ENCODE results near the gene ARAP1. TPM values are rescaled to one million over a fixed set of nuclear protein-coding genes. Genes with fewer than 3 reads are reported as not detected.

Gene ARAP1
- total RNA-seq, 1 experiment from 2014 or later = 61.7 TPM

- DNase-seq (ENCODE audit: low spot score) = no peak
Observed at GRCh38 chr11:72779495-72780128, 27.4 kb upstream of the ARAP1 start.

- no peak for DNase-seq (ENCODE audit: low spot score)
Observed at GRCh38 chr11:72778535-72779494, 26.6 kb upstream of the ARAP1 start.

DNA sequence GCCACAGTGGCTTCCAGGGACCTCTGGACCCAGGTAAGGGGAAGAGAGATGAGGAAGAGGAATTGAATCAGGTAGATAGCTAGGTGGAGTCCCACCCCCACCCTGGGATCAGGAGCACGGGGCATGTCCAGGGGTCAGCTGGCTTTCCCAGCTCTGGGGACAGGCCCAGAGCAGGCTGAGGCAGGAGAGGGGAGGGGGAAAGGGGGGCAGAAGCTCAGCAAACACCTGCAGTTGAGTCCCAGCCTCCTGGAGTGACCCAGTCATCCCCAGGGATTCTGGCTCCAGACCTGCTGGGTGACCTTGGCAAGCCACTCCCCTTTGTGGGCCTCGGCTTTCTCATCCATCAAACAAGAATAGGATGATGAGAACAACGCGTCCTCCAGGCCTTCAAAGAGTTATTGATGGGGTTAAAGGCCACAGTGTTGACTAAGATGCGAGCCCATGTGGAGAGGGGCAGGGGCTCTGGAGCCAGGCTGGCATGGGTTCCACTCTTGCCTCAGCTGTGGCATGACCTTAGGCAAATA lies 25.6 kb upstream of the ARAP1 start:
- no peak for DNase-seq (ENCODE audit: low spot score)

- DNase-seq (ENCODE audit: low spot score) = peak; percentile 21
Observed at GRCh38 chr11:72776844-72777754, 24.9 kb upstream of the ARAP1 start.

DNA sequence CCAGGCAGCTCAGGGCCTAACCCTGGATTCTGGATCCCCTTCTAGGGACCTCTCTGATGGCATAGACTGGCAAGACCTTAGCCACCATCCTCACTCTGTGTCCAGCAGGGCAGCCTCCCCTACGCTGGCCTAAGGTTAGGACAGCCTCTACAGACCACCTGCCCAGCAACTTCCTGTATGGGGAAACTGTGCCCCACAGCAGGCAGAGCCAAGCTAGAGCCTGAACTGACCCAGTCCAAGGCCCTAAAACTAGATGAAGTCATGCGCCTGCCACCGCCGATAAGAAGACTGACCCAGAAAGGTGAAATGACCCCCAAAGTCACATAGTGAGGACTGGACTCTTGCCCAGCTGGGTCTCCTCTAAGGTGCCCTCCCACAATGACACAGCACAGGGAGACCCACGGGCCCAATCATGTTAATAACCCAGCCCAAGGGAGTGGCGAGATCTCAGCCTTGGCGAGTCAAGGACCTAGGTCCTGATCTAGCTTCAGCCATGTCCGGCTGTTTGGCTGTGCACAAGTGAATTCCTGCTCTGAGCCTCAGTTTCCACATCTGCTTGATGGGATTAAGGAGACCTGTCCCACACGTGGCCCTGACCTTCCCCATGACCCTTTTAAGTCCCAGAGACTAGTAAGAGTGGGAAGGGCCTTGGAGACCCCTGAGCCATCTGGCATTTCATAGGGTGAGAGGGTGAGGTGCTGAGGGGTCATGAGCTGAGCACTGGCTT lies 24.1 kb upstream of the ARAP1 start:
- no peak for DNase-seq (ENCODE audit: low spot score)

GRCh38 chr11:72775288-72776110 lies 23.3 kb upstream of the ARAP1 start:
- no peak for DNase-seq (ENCODE audit: low spot score)

DNA sequence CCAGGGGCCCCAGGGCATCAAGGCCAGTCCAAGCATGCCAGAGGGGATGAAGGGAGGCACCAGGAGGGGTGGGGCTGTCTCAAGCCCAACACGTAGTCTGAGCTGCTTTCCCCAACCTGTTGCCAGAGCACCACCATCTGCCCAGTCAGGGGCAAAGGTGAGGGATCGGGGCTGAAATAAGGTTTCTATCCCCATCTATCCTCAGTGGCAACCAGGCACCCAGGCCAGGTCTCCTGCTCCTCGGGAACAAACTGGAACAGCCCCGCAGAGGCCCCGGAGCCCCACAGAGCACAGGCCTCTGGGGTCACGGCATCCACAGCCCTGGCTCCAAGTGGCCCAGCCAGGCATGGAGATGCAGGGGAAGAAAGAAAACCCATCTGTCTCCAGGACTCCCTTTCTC lies 22.3 kb upstream of the ARAP1 start:
- DNase-seq (ENCODE audit: low spot score) = no peak

DNA sequence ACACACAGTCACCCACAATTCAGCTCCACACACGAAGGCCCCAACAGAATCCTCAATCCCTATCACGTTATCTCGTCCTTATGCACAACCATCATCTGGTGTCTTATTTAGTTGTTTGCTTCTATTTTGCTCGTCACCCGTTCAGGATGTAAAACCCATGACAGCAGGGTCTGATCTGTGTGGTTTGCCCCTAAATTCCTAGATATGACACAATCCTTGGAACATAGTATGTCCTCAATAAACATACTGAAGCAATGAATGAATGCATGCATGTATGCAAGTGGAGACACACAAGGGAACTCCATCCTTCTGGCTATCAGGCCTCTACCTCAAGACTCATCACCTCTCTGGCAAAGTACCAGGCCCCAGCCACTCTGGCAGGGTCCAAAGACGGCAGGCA lies 21.5 kb upstream of the ARAP1 start:
- DNase-seq (ENCODE audit: low spot score) = no peak

DNA sequence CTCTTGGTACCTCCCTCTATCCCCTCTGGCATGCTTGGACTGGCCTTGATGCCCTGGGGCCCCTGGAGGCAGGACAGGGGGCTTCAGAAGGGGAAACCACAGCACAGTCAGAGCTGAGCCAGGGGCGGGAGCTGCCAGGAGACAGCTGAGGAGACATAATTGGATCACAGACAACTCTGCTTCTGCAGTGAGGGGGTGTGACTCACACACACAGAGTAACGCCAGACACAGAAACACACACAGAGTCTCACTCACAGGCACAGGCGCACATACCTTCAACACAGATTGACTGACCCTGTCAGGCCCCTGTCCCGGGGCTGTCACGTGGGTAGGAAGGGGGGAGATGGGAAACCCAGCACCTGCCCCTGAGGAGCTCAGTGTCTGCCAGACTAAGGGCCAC lies 21.1 kb upstream of the ARAP1 start:
- DNase-seq (ENCODE audit: low spot score) = peak; percentile 74

DNA sequence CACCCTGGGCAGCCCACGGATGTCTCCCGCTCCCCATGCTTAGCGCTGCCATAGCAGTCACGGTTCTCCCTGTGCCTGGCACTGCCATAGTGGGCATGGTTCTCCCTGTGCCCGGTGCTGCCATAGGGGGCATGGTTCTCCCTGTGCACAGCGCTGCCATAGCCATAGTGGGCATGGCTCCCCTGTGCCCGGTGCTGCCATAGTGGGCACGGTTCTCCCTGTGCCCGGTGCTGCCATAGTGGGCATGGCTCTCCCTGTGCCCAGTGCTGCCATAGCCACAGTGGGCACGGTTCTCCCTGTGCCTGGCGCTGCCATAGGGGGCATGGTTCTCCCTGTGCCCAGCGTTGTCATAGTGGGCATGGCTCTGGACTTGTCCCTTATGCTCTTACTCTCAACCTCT lies 19.9 kb upstream of the ARAP1 start:
- no peak for DNase-seq (ENCODE audit: low spot score)

DNA sequence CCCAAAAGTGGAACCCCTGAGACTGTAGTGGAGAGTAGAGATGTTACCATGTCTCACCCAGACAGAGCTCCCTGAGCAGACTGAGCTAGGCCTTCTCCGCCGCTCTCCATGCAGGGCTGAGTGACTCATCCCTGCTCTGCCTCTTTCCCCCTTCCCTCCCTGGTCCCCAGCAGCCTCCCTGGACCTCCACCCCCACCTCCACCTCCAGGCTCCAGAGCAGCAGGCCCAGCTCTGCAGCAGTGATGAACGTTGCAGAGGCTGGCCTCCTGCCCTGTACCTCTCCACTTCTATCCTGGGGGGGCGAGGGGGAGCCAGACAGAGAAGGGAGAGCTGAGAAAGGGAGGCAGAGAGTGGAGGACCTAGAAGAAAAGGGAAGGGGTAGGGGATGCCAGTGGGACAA lies 19.3 kb upstream of the ARAP1 start:
- peak; percentile 69 for DNase-seq (ENCODE audit: low spot score)

DNA sequence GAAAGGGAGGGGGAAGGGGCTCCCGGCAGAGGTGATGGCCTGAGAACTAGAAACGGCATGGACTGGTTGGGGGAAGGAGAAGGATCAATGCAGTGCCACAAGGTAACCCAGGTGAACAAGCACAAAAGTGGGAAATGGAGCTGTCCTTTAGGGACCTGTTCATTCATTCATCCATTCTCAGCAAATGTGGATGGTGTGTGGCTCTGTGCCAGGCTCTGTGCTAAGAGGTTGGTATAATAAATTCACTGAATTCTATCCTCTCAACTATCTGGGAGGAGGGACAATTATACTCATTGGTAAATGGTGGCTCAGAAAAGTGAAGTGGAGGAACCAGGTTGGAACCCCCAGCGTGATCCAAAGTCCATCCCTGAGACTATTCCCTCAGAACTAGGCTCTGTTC lies 18.6 kb upstream of the ARAP1 start:
- DNase-seq (ENCODE audit: low spot score) = no peak

DNA sequence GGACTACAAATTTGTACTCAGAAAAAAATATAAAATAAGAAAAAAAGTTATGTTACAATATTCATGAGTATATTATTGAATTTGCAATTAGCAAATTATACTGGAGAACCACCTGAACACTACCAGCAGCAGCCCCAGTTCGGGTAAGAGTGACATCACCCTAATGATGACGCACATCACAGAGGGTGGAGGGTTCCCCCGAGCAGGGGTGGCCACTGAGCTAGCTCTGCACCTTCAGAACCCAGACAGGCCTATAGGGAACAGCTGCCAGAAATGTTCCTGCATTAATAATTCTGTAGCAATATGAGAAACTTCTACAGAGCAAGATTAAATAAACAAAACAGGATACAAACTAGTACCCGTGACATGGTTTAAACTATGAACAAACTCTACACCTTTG lies 17.5 kb upstream of the ARAP1 start:
- DNase-seq (ENCODE audit: low spot score) = no peak

GRCh38 chr11:72768581-72768980 lies 16.4 kb upstream of the ARAP1 start:
- no peak for DNase-seq (ENCODE audit: low spot score)

GRCh38 chr11:72767203-72768062 lies 15.2 kb upstream of the ARAP1 start:
- DNase-seq (ENCODE audit: low spot score) = no peak

- DNase-seq (ENCODE audit: low spot score) = no peak
Observed at GRCh38 chr11:72766152-72766902, 14.1 kb upstream of the ARAP1 start.

DNA sequence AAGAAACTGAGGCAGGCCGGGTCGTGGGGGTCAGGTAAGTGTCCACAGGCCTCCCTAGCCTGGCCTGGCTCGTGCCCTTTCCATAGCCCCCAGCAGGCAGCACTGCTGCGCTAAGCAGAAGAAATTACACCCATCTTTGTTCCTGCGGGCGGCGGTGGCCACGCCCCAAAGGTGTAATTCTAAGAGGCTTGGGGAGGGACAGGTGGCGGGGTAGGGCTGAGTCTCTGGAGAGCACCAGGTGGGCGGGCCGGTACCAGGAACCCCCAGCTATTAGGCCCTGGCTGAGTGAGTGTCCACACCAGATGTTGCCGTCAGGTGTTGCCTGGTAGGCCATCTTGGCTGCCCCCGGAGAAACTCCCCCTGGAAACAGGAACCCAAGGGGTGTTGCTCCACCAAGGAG lies 12.3 kb upstream of the ARAP1 start:
- no peak for DNase-seq (ENCODE audit: low spot score)

DNA sequence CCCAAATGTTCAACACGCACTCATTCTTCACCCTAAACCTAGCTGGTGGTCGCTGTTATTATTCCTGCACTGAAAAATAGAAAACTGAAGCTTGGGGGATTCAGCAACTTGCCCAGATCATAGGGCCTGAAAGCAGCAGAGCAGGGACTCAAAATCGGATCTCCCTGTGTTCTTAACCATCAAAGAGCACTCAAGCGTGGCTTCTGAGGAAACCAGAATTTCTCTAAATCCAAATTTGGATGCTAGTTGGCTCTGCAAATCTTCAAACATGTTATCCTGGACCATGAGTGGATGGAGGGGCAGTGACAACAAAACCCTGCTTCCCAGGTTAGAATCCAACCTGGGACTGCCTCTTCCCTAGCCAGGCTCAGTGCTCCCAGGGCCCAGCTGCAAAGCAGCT lies 11.6 kb upstream of the ARAP1 start:
- no peak for DNase-seq (ENCODE audit: low spot score)
